ENCODE results near the gene CHCHD10.

GRCh38 chr22:23778577-23778900 is 10.8 kb upstream of the CHCHD10 start:
- TF ChIP-seq, protein P1, sequence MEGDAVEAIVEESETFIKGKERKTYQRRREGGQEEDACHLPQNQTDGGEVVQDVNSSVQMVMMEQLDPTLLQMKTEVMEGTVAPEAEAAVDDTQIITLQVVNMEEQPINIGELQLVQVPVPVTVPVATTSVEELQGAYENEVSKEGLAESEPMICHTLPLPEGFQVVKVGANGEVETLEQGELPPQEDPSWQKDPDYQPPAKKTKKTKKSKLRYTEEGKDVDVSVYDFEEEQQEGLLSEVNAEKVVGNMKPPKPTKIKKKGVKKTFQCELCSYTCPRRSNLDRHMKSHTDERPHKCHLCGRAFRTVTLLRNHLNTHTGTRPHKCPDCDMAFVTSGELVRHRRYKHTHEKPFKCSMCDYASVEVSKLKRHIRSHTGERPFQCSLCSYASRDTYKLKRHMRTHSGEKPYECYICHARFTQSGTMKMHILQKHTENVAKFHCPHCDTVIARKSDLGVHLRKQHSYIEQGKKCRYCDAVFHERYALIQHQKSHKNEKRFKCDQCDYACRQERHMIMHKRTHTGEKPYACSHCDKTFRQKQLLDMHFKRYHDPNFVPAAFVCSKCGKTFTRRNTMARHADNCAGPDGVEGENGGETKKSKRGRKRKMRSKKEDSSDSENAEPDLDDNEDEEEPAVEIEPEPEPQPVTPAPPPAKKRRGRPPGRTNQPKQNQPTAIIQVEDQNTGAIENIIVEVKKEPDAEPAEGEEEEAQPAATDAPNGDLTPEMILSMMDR (conservative IDR thresholded peaks at IDR 0.05) = no peak
- no peak for TF ChIP-seq EZH2 (IDR thresholded peaks at IDR 0.05; ENCODE audit: low read depth)

All from PC-9 (cell line).